NOMO-1 treated with DMSO at 0.1 percent for 48 hours (cell line): Measurements from ENCODE around the gene CRYBG2.
A peak's percentile ranks its signal among the peaks of the same experiment; 100 is the strongest.
"Not testable (repeated sequence)": the region's sequence is repeated elsewhere in the genome, so short reads cannot be mapped to it uniquely, and the experiment has no call there.

Source experiments
- DNase-seq: peaks from one replicate; lab custom pipeline; 2025; ENCODE audit not compliant: unreplicated experiment; lab: John Stamatoyannopoulos, UW

The CRYBG2 gene

GRCh38 chr1:26353976-26354820, at the start of gene CRYBG2:
Gene CRYBG2 (minus strand): TSS chr1:26354130. CDS start chr1:26346657, 7,473 bp downstream.
- DNase-seq, result no peak

GRCh38 chr1:26403656-26404055, 49.7 kb upstream of the CRYBG2 start:
- no peak for DNase-seq

GRCh38 chr1:26401891-26402290, 48.0 kb upstream of the CRYBG2 start:
- DNase-seq, result no peak

- DNase-seq, result no peak
Observed at GRCh38 chr1:26399034-26399433, 45.1 kb upstream of the CRYBG2 start.

- DNase-seq, result no peak
Observed at GRCh38 chr1:26395754-26396153, 41.8 kb upstream of the CRYBG2 start.

- DNase-seq, result peak; percentile 64
Observed at GRCh38 chr1:26391450-26391849, 37.5 kb upstream of the CRYBG2 start.

GRCh38 chr1:26389604-26390247, 35.8 kb upstream of the CRYBG2 start:
- no peak for DNase-seq

GRCh38 chr1:26388791-26389445, 35.0 kb upstream of the CRYBG2 start:
- DNase-seq, result no peak

- DNase-seq, result peak; percentile 5
Observed at GRCh38 chr1:26387447-26387846, 33.5 kb upstream of the CRYBG2 start.

- not testable (repeated sequence) for DNase-seq
Observed at GRCh38 chr1:26385063-26385462, 31.1 kb upstream of the CRYBG2 start.

- no peak for DNase-seq
Observed at GRCh38 chr1:26384076-26384475, 30.1 kb upstream of the CRYBG2 start.

- DNase-seq, result no peak
Observed at GRCh38 chr1:26378879-26379251, 24.9 kb upstream of the CRYBG2 start.

- DNase-seq, result peak; percentile 82
Observed at GRCh38 chr1:26378088-26378878, 24.4 kb upstream of the CRYBG2 start.

GRCh38 chr1:26376050-26376449, 22.1 kb upstream of the CRYBG2 start:
- no peak for DNase-seq

GRCh38 chr1:26375081-26375480, 21.2 kb upstream of the CRYBG2 start:
- no peak for DNase-seq

- DNase-seq, result not testable (repeated sequence)
Observed at GRCh38 chr1:26374361-26374760, 20.4 kb upstream of the CRYBG2 start.

- DNase-seq, result no peak
Observed at GRCh38 chr1:26373789-26374188, 19.9 kb upstream of the CRYBG2 start.

GRCh38 chr1:26373281-26373680, 19.4 kb upstream of the CRYBG2 start:
- no peak for DNase-seq

GRCh38 chr1:26372611-26373010, 18.7 kb upstream of the CRYBG2 start, which contains the start of gene ZNF683:
Gene ZNF683 (minus strand): TSS chr1:26372750. CDS start chr1:26368571, 4,179 bp downstream.
- not testable (repeated sequence) for DNase-seq

- DNase-seq, result no peak
Observed at GRCh38 chr1:26372039-26372438, 18.1 kb upstream of the CRYBG2 start.
